Left lobe of liver (tissue), 2 donors: ENCODE data around the gene CHCHD6. TPM values are rescaled to one million over a fixed set of nuclear protein-coding genes. Genes with fewer than 3 reads are reported as not detected.

Experiments used
- ATAC-seq: fragments of 200-7000 bp; cut with Tn5 transposase; one replicate; pipeline ENCODE4 v1.9.1; 2020; ENCODE audit warnings: mild to moderate bottlenecking, moderate library complexity
- DNase-seq: peaks from one replicate; pipeline ENCODE4 v3.0.0-alpha.2; 2020; ENCODE audit warnings: low spot score
- total RNA-seq: library from RNA; stranded (reverse); gene quantifications from one replicate; pipeline ENCODE4 v1.2.1, GENCODE V29; 2021
- donor health status: DM: no; HTN: no; CAD: no; lungs with moderate emphysema.
- donor health status: DM: no; HTN: yes; CAD: no.

CHCHD6 gene
- total RNA-seq, 1 donor from 2014 or later = 3.8 TPM

GRCh38 chr3:126936853-126937425 lies 232.9 kb downstream of the CHCHD6 start:
- DNase-seq (no peak), ATAC-seq (no peak)

- ATAC-seq (no peak), DNase-seq (no peak)
Observed at GRCh38 chr3:126937533-126937932, 233.5 kb downstream of the CHCHD6 start.

- DNase-seq (no peak), ATAC-seq (no peak)
Observed at GRCh38 chr3:126937973-126938372, 233.9 kb downstream of the CHCHD6 start.

- DNase-seq (no peak), ATAC-seq (no peak)
Observed at GRCh38 chr3:126938520-126939337, 234.7 kb downstream of the CHCHD6 start.

- no peak for DNase-seq
- no peak for ATAC-seq
Observed at GRCh38 chr3:126939338-126939718, 235.3 kb downstream of the CHCHD6 start.

- no peak for ATAC-seq
- DNase-seq = no peak
Observed at GRCh38 chr3:126939733-126940132, 235.7 kb downstream of the CHCHD6 start.

- no peak for DNase-seq
Observed at GRCh38 chr3:126941721-126942270, 237.8 kb downstream of the CHCHD6 start.

GRCh38 chr3:126944089-126944965 lies 240.3 kb downstream of the CHCHD6 start:
- DNase-seq (no peak), ATAC-seq (no peak)

More at GRCh38 chr3:126941721-126942270, 237.8 kb downstream of the CHCHD6 start:
- no peak for ATAC-seq

- no peak for ATAC-seq
Observed at GRCh38 chr3:126945171-126945721, 241.2 kb downstream of the CHCHD6 start.

GRCh38 chr3:126945891-126946290 lies 241.9 kb downstream of the CHCHD6 start:
- ATAC-seq (no peak), DNase-seq (no peak)

More at GRCh38 chr3:126945171-126945721, 241.2 kb downstream of the CHCHD6 start:
- no peak for DNase-seq

- ATAC-seq = no peak
- no peak for DNase-seq
Observed at GRCh38 chr3:126946405-126946804, 242.4 kb downstream of the CHCHD6 start.

GRCh38 chr3:126947429-126947828 lies 243.4 kb downstream of the CHCHD6 start:
- no peak for DNase-seq
- peak; percentile 49 for ATAC-seq

GRCh38 chr3:126948980-126949535 lies 245.0 kb downstream of the CHCHD6 start:
- no peak for DNase-seq
- ATAC-seq = peak; percentile 43

- ATAC-seq = no peak
Observed at GRCh38 chr3:126951561-126951960, 247.5 kb downstream of the CHCHD6 start.

GRCh38 chr3:126952261-126952982 lies 248.4 kb downstream of the CHCHD6 start:
- DNase-seq = no peak
- ATAC-seq = no peak

More at GRCh38 chr3:126951561-126951960, 247.5 kb downstream of the CHCHD6 start:
- DNase-seq = no peak

- ATAC-seq (no peak), DNase-seq (no peak)
Observed at GRCh38 chr3:126952983-126953660, 249.1 kb downstream of the CHCHD6 start.

GRCh38 chr3:126954141-126954842 lies 250.3 kb downstream of the CHCHD6 start:
- no peak for ATAC-seq
- DNase-seq = no peak

- ATAC-seq (no peak), DNase-seq (no peak)
Observed at GRCh38 chr3:126955004-126955790, 251.2 kb downstream of the CHCHD6 start.
